Activated CD4-positive, alpha-beta T cell treated with anti-CD3 and anti-CD28 coated beads for 36 hours (primary cell): ENCODE data around the gene TMEM39A. TPM values are rescaled to one million over a fixed set of nuclear protein-coding genes. Genes with fewer than 3 reads are reported as not detected.

Experiments used
- ATAC-seq: fragments of 200-7000 bp; cut with Tn5 transposase; one replicate; pipeline ENCODE4 v1.10.0; 2021; ENCODE audit warnings: mild to moderate bottlenecking, moderate library complexity
- CTCF ChIA-PET: fragments of 350-600 bp; sonication (Branson Sonifier 250); formaldehyde crosslinking; loops from one replicate; lab custom pipeline; 2021; ENCODE audit warnings: antibody characterized with exemption; lab: Charles Lee
- POLR2A ChIA-PET: fragments of 350-600 bp; sonication (Branson Sonifier 250); formaldehyde crosslinking; loops from one replicate; lab custom pipeline; 2021; ENCODE audit warnings: antibody characterized with exemption, inconsistent platforms; lab: Charles Lee
- DNase-seq: peaks from one replicate; pipeline ENCODE4 v3.0.0-alpha.2; 2020
- H3K27ac Mint-ChIP-seq: one replicate; pipeline ENCODE4 v1.8.0; 2021; ENCODE audit warnings: mixed read lengths
- H3K27me3 Mint-ChIP-seq: one replicate; pipeline ENCODE4 v1.8.0; 2021; ENCODE audit warnings: mixed read lengths
- H3K36me3 Mint-ChIP-seq: one replicate; pipeline ENCODE4 v1.8.0; 2021; ENCODE audit warnings: low read depth, mixed read lengths
- H3K4me1 Mint-ChIP-seq: one replicate; pipeline ENCODE4 v1.8.0; 2021; ENCODE audit warnings: mixed read lengths
- H3K4me3 Mint-ChIP-seq: one replicate; pipeline ENCODE4 v1.8.0; 2021; ENCODE audit warnings: mild to moderate bottlenecking, moderate library complexity, mixed read lengths
- H3K9me3 Mint-ChIP-seq: one replicate; pipeline ENCODE4 v1.8.0; 2021; ENCODE audit warnings: low read depth, mixed read lengths
- intact Hi-C, 2 experiments: fragments of 100-400 bp; cut with DNase I in 1 of 2; cut with micrococcal nuclease in 1 of 2; formaldehyde crosslinking; loops; one replicate each; pipeline versions ENCODE4 v1.14.2 to v1.15.1; 2022 to 2024; cut with DNase I, micrococcal nuclease
- total RNA-seq, 2 experiments: library from RNA; stranded (reverse); gene quantifications; one replicate each; pipeline ENCODE4 v1.2.3, GENCODE V29; 2021

TMEM39A gene
- total RNA-seq, 2 experiments from 2014 or later: 24.5 to 30.5 TPM

DNA sequence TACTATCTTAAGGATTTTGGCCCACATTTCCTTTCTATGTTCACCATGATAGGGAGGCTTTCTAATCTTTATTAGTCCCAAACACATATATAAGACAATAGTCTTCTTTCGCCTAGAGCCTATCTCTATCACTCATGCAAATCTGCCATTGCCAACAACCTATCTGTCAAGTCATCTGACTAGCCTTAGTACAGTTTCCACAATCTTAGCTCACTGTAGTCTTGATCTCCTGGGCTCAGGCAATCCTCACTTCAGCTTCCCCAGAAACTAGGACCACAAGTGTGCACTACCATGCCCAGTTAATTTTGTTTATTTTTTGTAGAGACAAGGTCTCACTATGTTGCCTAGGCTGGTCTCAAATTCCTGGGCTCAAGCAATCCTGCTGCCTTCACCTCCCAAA is 6.9 kb downstream of the TMEM39A start:
- H3K4me1 Mint-ChIP-seq: peaks cover 18% of the 10 kb centered on the region
- H3K4me3 Mint-ChIP-seq: no peak overlapping the region
- H3K27ac Mint-ChIP-seq: no peak overlapping the region
- intact Hi-C loops: no loop called here
- no peaks in the 10 kb centered on the region for H3K9me3 Mint-ChIP-seq
- ChIA-PET POLR2A (no interaction called here), CTCF (no interaction called here)
- ATAC-seq (no peak), DNase-seq (no peak)
- H3K36me3 Mint-ChIP-seq: peaks cover 49% of the 10 kb centered on the region
- H3K27me3 Mint-ChIP-seq: no peaks in the 10 kb centered on the region

GRCh38 chr3:119453822-119454221 is 9.6 kb downstream of the TMEM39A start:
- Mint-ChIP-seq H3K4me3 (no peak overlapping the region), H3K27me3 (no peaks in the 10 kb centered on the region), H3K4me1 (peaks cover 3% of the 10 kb centered on the region), H3K27ac (no peak overlapping the region), H3K36me3 (peaks cover 48% of the 10 kb centered on the region), H3K9me3 (no peaks in the 10 kb centered on the region)
- POLR2A ChIA-PET: interaction anchor here (0.6 kb wide), 1 partner anchor 41 kb away, joined by 3 read pairs; no protein-coding TSS in a partner anchor
- intact Hi-C loops: no loop called here
- CTCF ChIA-PET: interaction anchor here (1.1 kb wide), 1 partner anchor 17 kb away, joined by 3 read pairs; no protein-coding TSS in a partner anchor
- ATAC-seq (no peak), DNase-seq (no peak)

DNA sequence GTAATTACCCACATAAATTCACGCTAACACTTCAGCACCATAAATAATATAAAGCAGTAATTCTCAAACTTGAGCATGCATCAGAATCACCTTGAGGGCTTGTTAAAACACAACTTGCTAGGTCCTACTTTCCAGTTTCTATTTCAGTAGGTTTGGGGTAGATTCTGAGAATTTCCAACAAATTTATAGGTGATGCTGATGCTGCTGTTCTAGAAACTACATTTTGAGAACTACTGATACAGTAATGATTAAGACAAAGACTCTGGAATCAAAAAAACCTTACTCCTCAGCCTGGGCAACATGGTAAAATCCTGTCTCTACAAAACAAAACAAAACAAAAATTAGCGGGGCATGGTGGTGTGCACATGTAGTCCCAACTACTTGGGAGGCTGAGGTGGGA is 18.8 kb downstream of the TMEM39A start:
- ChIA-PET CTCF (no interaction called here), POLR2A (no interaction called here)
- no peak for DNase-seq
- Mint-ChIP-seq H3K27me3 (no peaks in the 10 kb centered on the region), H3K9me3 (no peaks in the 10 kb centered on the region), H3K4me1 (peaks cover 4% of the 10 kb centered on the region), H3K4me3 (no peak overlapping the region), H3K36me3 (peaks cover 50% of the 10 kb centered on the region), H3K27ac (no peak overlapping the region)
- ATAC-seq: no peak
- intact Hi-C loops: no loop called here

- CTCF ChIA-PET: no interaction called here
- H3K9me3 Mint-ChIP-seq: no peaks in the 10 kb centered on the region
- no peaks in the 10 kb centered on the region for H3K27me3 Mint-ChIP-seq
- H3K4me1 Mint-ChIP-seq: peaks cover 4% of the 10 kb centered on the region
- no peak overlapping the region for H3K4me3 Mint-ChIP-seq
- peaks cover 52% of the 10 kb centered on the region for H3K36me3 Mint-ChIP-seq
- intact Hi-C loops: no loop called here
- ATAC-seq (no peak), DNase-seq (no peak)
- no peak overlapping the region for H3K27ac Mint-ChIP-seq
- POLR2A ChIA-PET: no interaction called here
Observed at GRCh38 chr3:119443179-119443578, 20.2 kb downstream of the TMEM39A start.

DNA sequence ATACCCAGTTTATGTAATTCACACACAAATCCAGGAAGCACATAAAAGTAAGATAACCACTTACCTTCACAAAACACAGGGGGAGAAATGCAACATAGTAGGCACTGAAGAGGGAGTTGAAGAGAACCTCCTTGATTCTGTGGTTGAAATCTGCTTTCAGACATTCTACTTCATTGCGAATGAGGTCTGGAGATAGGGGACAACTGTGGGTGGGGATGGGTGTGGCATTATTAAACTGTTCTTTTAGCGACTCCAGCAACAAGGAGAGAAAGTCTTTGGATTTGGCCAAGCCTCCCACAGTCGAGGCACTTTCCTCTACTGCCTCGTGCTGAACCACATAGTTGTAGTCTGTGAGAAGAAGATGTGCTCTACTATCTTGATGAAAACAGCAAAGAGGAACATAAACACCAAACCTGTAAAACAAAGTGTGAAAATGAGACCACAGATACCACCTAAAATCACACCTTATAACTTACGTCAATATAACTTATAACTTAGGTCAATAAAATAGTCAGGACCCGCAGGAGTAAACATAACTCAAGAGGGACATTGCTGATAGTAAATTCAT is 25.6 kb downstream of the TMEM39A start:
- DNase-seq: no peak
- H3K9me3 Mint-ChIP-seq: no peaks in the 10 kb centered on the region
- H3K4me3 Mint-ChIP-seq: no peak overlapping the region
- H3K4me1 Mint-ChIP-seq: no peaks in the 10 kb centered on the region
- H3K36me3 Mint-ChIP-seq: peaks cover 79% of the 10 kb centered on the region
- H3K27me3 Mint-ChIP-seq: no peaks in the 10 kb centered on the region
- intact Hi-C loops: no loop called here
- POLR2A ChIA-PET: interaction anchor here (0.7 kb wide), 1 partner anchor 21 kb away, joined by 3 read pairs; no protein-coding TSS in a partner anchor
- CTCF ChIA-PET: interaction anchor here (1.3 kb wide), 1 partner anchor 16 kb away, joined by 3 read pairs; no protein-coding TSS in a partner anchor
- ATAC-seq: no peak
- no peak overlapping the region for H3K27ac Mint-ChIP-seq

GRCh38 chr3:119436977-119437376 is 26.4 kb downstream of the TMEM39A start:
- POLR2A ChIA-PET: interaction anchor here (0.6 kb wide), 1 partner anchor 1999 kb away, joined by 6 read pairs; no protein-coding TSS in a partner anchor
- intact Hi-C loops: no loop called here

GRCh38 chr3:119434703-119435102 is 28.7 kb downstream of the TMEM39A start:
- no peak overlapping the region for H3K27ac Mint-ChIP-seq
- H3K4me3 Mint-ChIP-seq: no peak overlapping the region
- H3K9me3 Mint-ChIP-seq: peaks cover 12% of the 10 kb centered on the region
- peaks cover 81% of the 10 kb centered on the region for H3K36me3 Mint-ChIP-seq
- H3K4me1 Mint-ChIP-seq: no peaks in the 10 kb centered on the region
- CTCF ChIA-PET: interaction anchor here (0.7 to 1.2 kb wide), 2 partner anchors 14 to 168 kb away, joined by 3 to 5 read pairs; no protein-coding TSS in a partner anchor
- H3K27me3 Mint-ChIP-seq: no peaks in the 10 kb centered on the region
- POLR2A ChIA-PET: no interaction called here
- DNase-seq: no peak
- no peak for ATAC-seq
- intact Hi-C loops: no loop called here

More at GRCh38 chr3:119436977-119437376, 26.4 kb downstream of the TMEM39A start:
- Mint-ChIP-seq H3K36me3 (peaks cover 78% of the 10 kb centered on the region), H3K27me3 (no peaks in the 10 kb centered on the region), H3K27ac (no peak overlapping the region), H3K9me3 (no peaks in the 10 kb centered on the region), H3K4me1 (no peaks in the 10 kb centered on the region), H3K4me3 (no peak overlapping the region)
- CTCF ChIA-PET: interaction anchor here (1.3 kb wide), 1 partner anchor 17 kb away, joined by 3 read pairs; no protein-coding TSS in a partner anchor
- ATAC-seq (no peak), DNase-seq (no peak)

DNA sequence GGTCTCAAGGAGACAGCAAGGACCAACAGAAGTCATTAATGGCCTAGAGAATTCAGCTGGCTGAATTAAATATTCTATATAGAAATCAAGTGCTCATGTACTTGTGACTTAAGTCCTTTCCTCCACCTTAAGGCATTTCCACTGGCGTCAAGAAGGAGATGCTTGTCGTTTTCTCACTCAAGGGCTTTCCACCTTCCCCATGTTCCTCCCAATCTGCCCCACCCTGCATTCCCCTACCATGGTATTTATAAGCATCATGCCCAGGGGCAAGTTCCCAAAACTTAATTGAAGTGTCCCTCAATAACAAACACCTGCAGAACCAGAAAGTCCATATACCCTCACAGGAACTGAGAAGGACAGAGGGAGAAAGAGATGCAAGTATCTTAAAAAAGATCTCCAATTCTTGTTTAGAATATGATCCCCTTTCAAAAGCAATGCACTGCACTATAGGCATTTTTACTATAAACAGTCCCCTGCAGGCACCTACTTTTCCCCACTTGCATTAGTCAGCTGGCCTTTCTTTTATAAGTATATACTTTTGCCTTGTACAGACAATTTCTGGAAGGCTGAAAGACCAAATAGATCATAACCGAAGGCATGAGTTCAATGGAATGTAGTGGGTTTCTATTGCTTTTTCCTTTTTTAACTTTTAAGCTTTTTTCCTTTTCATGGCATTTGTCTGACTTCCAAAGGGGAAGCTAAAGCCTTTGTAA is 29.6 kb downstream of the TMEM39A start:
- Mint-ChIP-seq H3K4me1 (no peaks in the 10 kb centered on the region), H3K4me3 (no peak overlapping the region), H3K27me3 (no peaks in the 10 kb centered on the region), H3K27ac (no peak overlapping the region), H3K36me3 (peaks cover 89% of the 10 kb centered on the region), H3K9me3 (peaks cover 17% of the 10 kb centered on the region)
- intact Hi-C loops: no loop called here
- POLR2A ChIA-PET: no interaction called here
- CTCF ChIA-PET: interaction anchor here (0.5 to 1.2 kb wide), 3 partner anchors 15 to 188 kb away, joined by 3 to 5 read pairs (median 3); no protein-coding TSS in a partner anchor
- DNase-seq (no peak), ATAC-seq (no peak)

DNA sequence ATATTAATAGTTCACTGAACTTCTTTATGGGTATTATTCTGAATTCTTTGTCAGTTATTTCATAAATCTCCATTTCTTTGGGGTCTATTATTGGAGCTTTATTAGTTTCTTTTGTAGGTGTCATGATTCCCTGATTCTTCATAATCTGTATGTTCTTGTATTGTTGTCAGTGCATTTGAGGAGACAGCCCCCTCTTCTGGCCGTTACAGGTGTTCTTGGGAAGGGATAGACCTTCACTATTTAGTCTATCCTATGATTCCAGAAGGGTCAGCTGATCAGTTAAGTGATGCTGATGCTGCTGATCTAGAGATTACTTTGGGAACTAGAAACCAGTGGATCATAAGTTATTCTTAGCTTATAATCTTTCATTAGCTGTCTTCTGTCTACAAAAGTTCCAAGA is 34.9 kb downstream of the TMEM39A start:
- Mint-ChIP-seq H3K4me1 (no peaks in the 10 kb centered on the region), H3K4me3 (no peak overlapping the region), H3K27ac (no peak overlapping the region), H3K27me3 (no peaks in the 10 kb centered on the region), H3K36me3 (peaks cover 57% of the 10 kb centered on the region), H3K9me3 (peaks cover 43% of the 10 kb centered on the region)
- ChIA-PET POLR2A (no interaction called here), CTCF (interaction anchor here (1.0 kb wide), 1 partner anchor 187 kb away, joined by 3 read pairs; the partner anchor contains the start of gene B4GALT4)
- intact Hi-C loops: no loop called here
- no peak for ATAC-seq
- peak; percentile 10 for DNase-seq

DNA sequence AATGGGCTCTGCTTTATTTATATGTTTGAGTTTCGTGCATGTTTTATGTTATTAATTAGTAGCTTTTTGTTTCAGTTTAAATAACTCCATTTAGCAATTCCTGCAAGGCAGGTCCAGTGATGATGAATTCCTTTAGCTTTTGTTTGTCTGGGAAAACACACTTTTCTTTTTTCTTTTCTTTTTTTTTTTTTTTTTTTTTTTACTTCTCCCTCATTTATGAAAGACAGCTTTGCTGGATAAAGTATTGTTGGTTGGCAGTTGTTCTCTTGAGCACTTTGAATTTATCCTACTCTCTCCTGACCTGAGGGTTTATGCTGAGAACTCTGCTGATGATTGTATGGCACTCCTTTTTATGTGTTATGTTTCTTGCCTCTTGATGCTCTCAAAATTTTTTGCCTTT is 35.7 kb downstream of the TMEM39A start:
- no peaks in the 10 kb centered on the region for H3K4me1 Mint-ChIP-seq
- no peaks in the 10 kb centered on the region for H3K27me3 Mint-ChIP-seq
- ChIA-PET CTCF (no interaction called here), POLR2A (interaction anchor here (1.0 kb wide), 1 partner anchor 131 kb away, joined by 8 read pairs; no protein-coding TSS in a partner anchor)
- ATAC-seq: no peak
- peaks cover 48% of the 10 kb centered on the region for H3K36me3 Mint-ChIP-seq
- peaks cover 43% of the 10 kb centered on the region for H3K9me3 Mint-ChIP-seq
- no peak for DNase-seq
- H3K4me3 Mint-ChIP-seq: no peak overlapping the region
- no peak overlapping the region for H3K27ac Mint-ChIP-seq
- intact Hi-C loops: no loop called here

DNA sequence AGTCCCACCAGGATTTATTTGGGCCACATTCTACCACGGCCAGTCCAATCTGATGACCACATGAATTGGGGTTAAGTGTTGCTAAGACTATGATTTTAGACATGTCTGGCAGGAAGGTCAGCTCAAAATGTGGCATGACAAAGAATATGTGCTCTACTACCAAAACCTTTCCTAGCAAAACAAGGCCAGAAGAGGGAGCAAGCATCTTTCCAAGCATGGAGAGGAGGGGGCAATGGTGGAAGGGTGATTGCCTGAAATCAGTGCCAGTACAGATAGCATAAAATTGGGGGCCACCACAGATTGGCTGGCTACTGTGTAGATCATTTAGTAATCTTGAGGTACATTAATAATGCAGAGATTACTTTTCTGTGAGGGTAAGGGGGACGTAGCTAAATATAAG is 43.2 kb downstream of the TMEM39A start:
- Mint-ChIP-seq H3K4me1 (peaks cover 3% of the 10 kb centered on the region), H3K27me3 (no peaks in the 10 kb centered on the region), H3K4me3 (no peak overlapping the region), H3K9me3 (no peaks in the 10 kb centered on the region), H3K27ac (no peak overlapping the region), H3K36me3 (peaks cover 1% of the 10 kb centered on the region)
- intact Hi-C loops: no loop called here
- ATAC-seq (no peak), DNase-seq (no peak)
- ChIA-PET CTCF (no interaction called here), POLR2A (interaction anchor here (0.5 kb wide), 1 partner anchor 181 kb away, joined by 3 read pairs; no protein-coding TSS in a partner anchor)
